Urinary bladder (tissue), 4 donors: ENCODE data around the gene INPP5A. TPM values are rescaled to one million over a fixed set of nuclear protein-coding genes. Genes with fewer than 3 reads are reported as not detected.

Experiments
- DNase-seq: peaks from one replicate; pipeline ENCODE4 v3.0.0-alpha.2; 2015; ENCODE audit errors: extremely low spot score
- H3K27ac ChIP-seq: one replicate; pipeline ENCODE4 v1.5.1; 2013; ENCODE audit warnings: low read depth, mild to moderate bottlenecking, moderate library complexity
- H3K36me3 ChIP-seq: one replicate; pipeline ENCODE4 v1.6.1; 2013; ENCODE audit warnings: mild to moderate bottlenecking, moderate library complexity; ENCODE audit not compliant: insufficient read depth
- H3K4me1 ChIP-seq: one replicate; pipeline ENCODE4 v1.6.1; 2013; ENCODE audit warnings: mild to moderate bottlenecking, moderate library complexity; ENCODE audit not compliant: insufficient read depth
- H3K4me3 ChIP-seq: one replicate; pipeline ENCODE4 v1.5.1; 2013; ENCODE audit warnings: low read depth, low read length
- WGBS: extraction: QIAGEN DNeasy Blood & Tissue Kit; methylation state at CpG from one replicate; pipeline ENCODE4 v1.1.7; 2013; 5-methylcytosine and 5-hydroxymethylcytosine counted together
- polyA plus RNA-seq: library from polyadenylated mRNA; stranded (reverse); fragments of 200-250 nt; gene quantifications from one replicate; pipeline ENCODE4 v1.2.3, GENCODE V29; 2013
- total RNA-seq: library from RNA; depleted of rRNA; stranded (reverse); fragments of >200 nt; gene quantifications from one replicate; pipeline ENCODE4 v1.2.3, GENCODE V29; 2014
- donor health status: healthy with polysubstance abuse.
- donor health status: healthy.

Gene INPP5A
- total and polyA plus RNA-seq, 2 donors = 61.0 to 66.2 TPM

GRCh38 chr10:132655735-132656134 is 118.1 kb downstream of the INPP5A start:
- H3K4me3 ChIP-seq = no peak overlapping the region
- WGBS = 90% methylated on average over 8 of the region's 8 CpGs
- H3K36me3 ChIP-seq = peaks cover 1% of the 10 kb centered on the region
- no peaks in the 10 kb centered on the region for H3K4me1 ChIP-seq
- no peak overlapping the region for H3K27ac ChIP-seq
- DNase-seq = no peak

GRCh38 chr10:132656283-132657126 is 118.9 kb downstream of the INPP5A start:
- WGBS = 84% methylated on average over 18 of the region's 18 CpGs
- DNase-seq = no peak
- peaks cover 1% of the 10 kb centered on the region for H3K36me3 ChIP-seq
- H3K4me1 ChIP-seq = no peaks in the 10 kb centered on the region
- H3K4me3 ChIP-seq = no peak overlapping the region
- H3K27ac ChIP-seq = no peak overlapping the region

- no peak overlapping the region for H3K4me3 ChIP-seq
- DNase-seq = no peak
- WGBS = 90% methylated on average over 18 of the region's 18 CpGs
- no peaks in the 10 kb centered on the region for H3K4me1 ChIP-seq
- no peak overlapping the region for H3K27ac ChIP-seq
- peaks cover 1% of the 10 kb centered on the region for H3K36me3 ChIP-seq
These were observed 119.6 kb downstream of the INPP5A start for GRCh38 chr10:132657127-132657706.

- DNase-seq = no peak
- Histone ChIP-seq H3K4me1 (no peaks in the 10 kb centered on the region), H3K4me3 (no peak overlapping the region), H3K27ac (no peak overlapping the region), H3K36me3 (peaks cover 1% of the 10 kb centered on the region)
- 89% methylated on average over 16 of the region's 16 CpGs for WGBS
These were observed 120.2 kb downstream of the INPP5A start for GRCh38 chr10:132657748-132658147.

- WGBS = 93% methylated on average over 30 of the region's 30 CpGs
- Histone ChIP-seq H3K4me1 (no peaks in the 10 kb centered on the region), H3K27ac (no peak overlapping the region), H3K36me3 (peaks cover 1% of the 10 kb centered on the region), H3K4me3 (no peak overlapping the region)
- DNase-seq = no peak
These were observed 121.1 kb downstream of the INPP5A start for GRCh38 chr10:132658546-132659205.

GRCh38 chr10:132659206-132660091 is 121.9 kb downstream of the INPP5A start:
- H3K27ac ChIP-seq = no peak overlapping the region
- DNase-seq = no peak
- 95% methylated on average over 35 of the region's 35 CpGs for WGBS
- no peaks in the 10 kb centered on the region for H3K4me1 ChIP-seq
- H3K36me3 ChIP-seq = peaks cover 1% of the 10 kb centered on the region
- no peak overlapping the region for H3K4me3 ChIP-seq

- no peak overlapping the region for H3K4me3 ChIP-seq
- WGBS = 95% methylated on average over 3 of the region's 3 CpGs
- no peaks in the 10 kb centered on the region for H3K4me1 ChIP-seq
- no peak for DNase-seq
- peaks cover 1% of the 10 kb centered on the region for H3K36me3 ChIP-seq
- no peak overlapping the region for H3K27ac ChIP-seq
These were observed 122.8 kb downstream of the INPP5A start for GRCh38 chr10:132660385-132660784.

- no peak overlapping the region for H3K4me3 ChIP-seq
- H3K27ac ChIP-seq = no peak overlapping the region
- no peaks in the 10 kb centered on the region for H3K4me1 ChIP-seq
- 84% methylated on average over 19 of the region's 19 CpGs for WGBS
- peaks cover 1% of the 10 kb centered on the region for H3K36me3 ChIP-seq
- no peak for DNase-seq
These were observed 124.8 kb downstream of the INPP5A start for GRCh38 chr10:132662186-132662920.

- Histone ChIP-seq H3K27ac (no peak overlapping the region), H3K36me3 (no peaks in the 10 kb centered on the region), H3K4me3 (no peak overlapping the region), H3K4me1 (peaks cover 1% of the 10 kb centered on the region)
- no peak for DNase-seq
- WGBS = 93% methylated on average over 29 of the region's 29 CpGs
These were observed 126.2 kb downstream of the INPP5A start for GRCh38 chr10:132663666-132664365.

- DNase-seq = no peak
- H3K4me3 ChIP-seq = no peak overlapping the region
- 88% methylated on average over 6 of the region's 6 CpGs for WGBS
- no peaks in the 10 kb centered on the region for H3K36me3 ChIP-seq
- H3K4me1 ChIP-seq = peaks cover 1% of the 10 kb centered on the region
- H3K27ac ChIP-seq = no peak overlapping the region
These were observed 126.8 kb downstream of the INPP5A start for GRCh38 chr10:132664407-132664806.

- Histone ChIP-seq H3K36me3 (no peaks in the 10 kb centered on the region), H3K27ac (no peak overlapping the region), H3K4me3 (no peak overlapping the region), H3K4me1 (peaks cover 1% of the 10 kb centered on the region)
- no peak for DNase-seq
- 96% methylated on average over 16 of the region's 16 CpGs for WGBS
These were observed 127.3 kb downstream of the INPP5A start for GRCh38 chr10:132664883-132665282.

- 87% methylated on average over 15 of the region's 15 CpGs for WGBS
- H3K27ac ChIP-seq = no peak overlapping the region
- H3K4me1 ChIP-seq = peaks cover 1% of the 10 kb centered on the region
- no peaks in the 10 kb centered on the region for H3K36me3 ChIP-seq
- H3K4me3 ChIP-seq = no peak overlapping the region
- no peak for DNase-seq
These were observed 128.5 kb downstream of the INPP5A start for GRCh38 chr10:132665946-132666704.
